Liver (tissue), 3 donors: Measurements from ENCODE around the gene PPP1R3D.

Source experiments
- ATF3 ChIP-seq: IDR thresholded peaks from 2 replicates; pipeline ENCODE4 v1.6.1; 2016; ENCODE audit warnings: antibody characterized with exemption
- GABPA ChIP-seq, 2 donors: IDR thresholded peaks in 1 of 2; conservative IDR thresholded peaks in 1 of 2; 2 replicates each; pipeline ENCODE4 v1.6.1; 2016; ENCODE audit warnings: antibody characterized with exemption in 2 of 2, mild to moderate bottlenecking in 1 of 2, moderate library complexity in 1 of 2
- JUND ChIP-seq, 2 donors: IDR thresholded peaks; 2 replicates each; pipeline ENCODE4 v1.6.1; 2016; ENCODE audit warnings: antibody characterized with exemption in 2 of 2
- REST ChIP-seq: IDR thresholded peaks from 2 replicates; pipeline ENCODE4 v1.6.1; 2016; ENCODE audit warnings: antibody characterized with exemption, mild to moderate bottlenecking
- YY1 ChIP-seq: IDR thresholded peaks from 2 replicates; pipeline ENCODE4 v1.6.1; 2016; ENCODE audit warnings: antibody characterized with exemption, mild to moderate bottlenecking
- TF ChIP-seq, protein P1 (sequence below): fragments of 150-350 bp; IDR thresholded peaks from 2 replicates; pipeline ENCODE4 v1.5.1; 2017; ENCODE audit warnings: improper control_type of control experiment, low read depth, low read length; ENCODE audit not compliant: missing input control
- donor health status: healthy.
- donor health status: healthy.

GRCh38 chr20:59908855-59909254 lies 31.2 kb downstream of the PPP1R3D start:
- TF ChIP-seq, protein P1, sequence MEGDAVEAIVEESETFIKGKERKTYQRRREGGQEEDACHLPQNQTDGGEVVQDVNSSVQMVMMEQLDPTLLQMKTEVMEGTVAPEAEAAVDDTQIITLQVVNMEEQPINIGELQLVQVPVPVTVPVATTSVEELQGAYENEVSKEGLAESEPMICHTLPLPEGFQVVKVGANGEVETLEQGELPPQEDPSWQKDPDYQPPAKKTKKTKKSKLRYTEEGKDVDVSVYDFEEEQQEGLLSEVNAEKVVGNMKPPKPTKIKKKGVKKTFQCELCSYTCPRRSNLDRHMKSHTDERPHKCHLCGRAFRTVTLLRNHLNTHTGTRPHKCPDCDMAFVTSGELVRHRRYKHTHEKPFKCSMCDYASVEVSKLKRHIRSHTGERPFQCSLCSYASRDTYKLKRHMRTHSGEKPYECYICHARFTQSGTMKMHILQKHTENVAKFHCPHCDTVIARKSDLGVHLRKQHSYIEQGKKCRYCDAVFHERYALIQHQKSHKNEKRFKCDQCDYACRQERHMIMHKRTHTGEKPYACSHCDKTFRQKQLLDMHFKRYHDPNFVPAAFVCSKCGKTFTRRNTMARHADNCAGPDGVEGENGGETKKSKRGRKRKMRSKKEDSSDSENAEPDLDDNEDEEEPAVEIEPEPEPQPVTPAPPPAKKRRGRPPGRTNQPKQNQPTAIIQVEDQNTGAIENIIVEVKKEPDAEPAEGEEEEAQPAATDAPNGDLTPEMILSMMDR: no peak
- TF ChIP-seq ATF3 (no peak), GABPA (IDR thresholded peaks at IDR 0.05 in 1 of 2, conservative IDR thresholded peaks at IDR 0.05 in 1 of 2) (no peak), REST (no peak), JUND (IDR thresholded peaks at IDR 0.05) (no peak), YY1 (no peak)
